ENCODE measurements around the gene MEX3D.
A peak's percentile ranks its signal among the peaks of the same experiment; 100 is the strongest.

MEX3D gene

GRCh38 chr19:1507192-1507660 is 60.9 kb downstream of the MEX3D start:
- ChIA-PET CTCF (no interaction called here), POLR2A (interaction anchor here (1.6 kb wide), 1 partner anchor 16 kb away, joined by 3 read pairs; the partner anchor contains the start of gene REEP6)
- Histone ChIP-seq H3K36me3 (ENCODE audit: control insufficient read depth in 2 of 2, insufficient read depth in 1 of 2, low read length in 2 of 2) (no peaks in the 10 kb centered on the region), H3K27ac (ENCODE audit: extremely low read depth, low read depth, low read length) (no peak overlapping the region), H3K9me3 (ENCODE audit: control insufficient read depth, insufficient read depth, low read depth, low read length) (no peaks in the 10 kb centered on the region), H3K4me1 (ENCODE audit: control insufficient read depth, insufficient read depth, low read length) (peaks cover 3% of the 10 kb centered on the region; the same call in 1 of the 2 replicates), H3K4me3 (ENCODE audit: low read depth, low read length) (no peak overlapping the region)
- 0 out of 2 replicates have a peak, but pooled peaks have one; percentile 36 for TF ChIP-seq SCRT1 (tag by site-specific recombination; IDR thresholded peaks at IDR 0.05; ENCODE audit: borderline replicate concordance)
- no peak for TF ChIP-seq ZNF670 (tag by site-specific recombination; IDR thresholded peaks at IDR 0.05; ENCODE audit: low read depth)
- TF ChIP-seq ZFP69B (tag by site-specific recombination; IDR thresholded peaks at IDR 0.05): peak; percentile 56
- TF ChIP-seq ZNF394 (tag by site-specific recombination; IDR thresholded peaks at IDR 0.05; ENCODE audit: borderline replicate concordance): no peak
- 0 out of 2 replicates have a peak, but pooled peaks have one; percentile 16 for TF ChIP-seq ZNF692 (tag by site-specific recombination; IDR thresholded peaks at IDR 0.05)
- TF ChIP-seq SCRT2 (tag by site-specific recombination; IDR thresholded peaks at IDR 0.05): peak; percentile 61
- no peak for TF ChIP-seq ZNF2 (tag by site-specific recombination; IDR thresholded peaks at IDR 0.05)
- no peak for TF ChIP-seq ZNF768 (tag by site-specific recombination; IDR thresholded peaks at IDR 0.05)
- no peak for TF ChIP-seq PBX3 (CRISPR knock-in tag; IDR thresholded peaks at IDR 0.05)
- TF ChIP-seq ZNF175 (tag by site-specific recombination; IDR thresholded peaks at IDR 0.05): no peak
- TF ChIP-seq ZNF18 (tag by site-specific recombination; IDR thresholded peaks at IDR 0.05): no peak
- no peak for TF ChIP-seq ZNF248 (tag by site-specific recombination; IDR thresholded peaks at IDR 0.05)
- TF ChIP-seq ZNF791 (tag by site-specific recombination; IDR thresholded peaks at IDR 0.05): no peak

- no peak for TF ChIP-seq ZNF266 (tag by site-specific recombination; IDR thresholded peaks at IDR 0.05; ENCODE audit: low read depth)
- 0 out of 2 replicates have a peak, but pooled peaks have one; percentile 14 for TF ChIP-seq PATZ1 (tag by site-specific recombination; IDR thresholded peaks at IDR 0.05)
- TF ChIP-seq ZNF645 (tag by site-specific recombination; IDR thresholded peaks at IDR 0.05): no peak
- no peak for TF ChIP-seq ZNF561 (tag by site-specific recombination; IDR thresholded peaks at IDR 0.05; ENCODE audit: borderline replicate concordance)
- TF ChIP-seq BCL11A (tag by site-specific recombination; IDR thresholded peaks at IDR 0.05; ENCODE audit: low read depth): peak; percentile 70; the same call in 1 of the 2 replicates
- TF ChIP-seq HIC1 (tag by site-specific recombination; IDR thresholded peaks at IDR 0.05): peak; percentile 16; the same call in 1 of the 2 replicates
- TF ChIP-seq GLIS1 (tag by site-specific recombination; IDR thresholded peaks at IDR 0.05): peak; percentile 38
- TF ChIP-seq BCL11B (tag by site-specific recombination; IDR thresholded peaks at IDR 0.05; ENCODE audit: low read depth): peak; percentile 94
- TF ChIP-seq ZNF423 (tag by site-specific recombination; IDR thresholded peaks at IDR 0.05): no peak
- no peak for TF ChIP-seq ZNF544 (tag by site-specific recombination; IDR thresholded peaks at IDR 0.05)
- CTCF ChIA-PET: interaction anchor here (0.6 kb wide), 1 partner anchor 312 kb away, joined by 4 read pairs; no protein-coding TSS in a partner anchor
- peaks cover 3% of the 10 kb centered on the region; the same call in 1 of the 2 replicates for H3K4me1 ChIP-seq (ENCODE audit: control insufficient read depth, insufficient read depth, low read length)
Measured at GRCh38 chr19:1505991-1506881, 61.9 kb downstream of the MEX3D start.

More at GRCh38 chr19:1505991-1506881, 61.9 kb downstream of the MEX3D start:
- Histone ChIP-seq H3K9me3 (ENCODE audit: control insufficient read depth, insufficient read depth, low read depth, low read length) (no peaks in the 10 kb centered on the region), H3K4me3 (ENCODE audit: low read depth, low read length) (no peak overlapping the region), H3K36me3 (ENCODE audit: control insufficient read depth in 2 of 2, insufficient read depth in 1 of 2, low read length in 2 of 2) (no peaks in the 10 kb centered on the region), H3K27ac (ENCODE audit: extremely low read depth, low read depth, low read length) (no peak overlapping the region)
- POLR2A ChIA-PET: interaction anchor here (0.6 to 1.6 kb wide), 2 partner anchors 15 to 89 kb away, joined by 3 read pairs; partner anchors contain the start of gene REEP6
